SU-DHL-6 (cell line): ENCODE results near the gene GRIN2A.

Source experiments
- EZH2phosphoT487 ChIP-seq: fragments of 200-600 bp; sonication (generic), shearing (Covaris generic); conservative IDR thresholded peaks from 2 replicates; pipeline ENCODE4 v1.6.1; 2018; ENCODE audit warnings: mild to moderate bottlenecking, antibody characterized with exemption, low read length, moderate library complexity, mixed read lengths
- TF ChIP-seq, protein P1 (sequence below): fragments of 200-600 bp; sonication (generic); IDR thresholded peaks from one replicate; pipeline ENCODE4 v1.5.1; 2017; ENCODE audit warnings: antibody characterized with exemption, mild to moderate bottlenecking, low read length, moderate library complexity; ENCODE audit not compliant: insufficient read depth, poor library complexity, severe bottlenecking

DNA sequence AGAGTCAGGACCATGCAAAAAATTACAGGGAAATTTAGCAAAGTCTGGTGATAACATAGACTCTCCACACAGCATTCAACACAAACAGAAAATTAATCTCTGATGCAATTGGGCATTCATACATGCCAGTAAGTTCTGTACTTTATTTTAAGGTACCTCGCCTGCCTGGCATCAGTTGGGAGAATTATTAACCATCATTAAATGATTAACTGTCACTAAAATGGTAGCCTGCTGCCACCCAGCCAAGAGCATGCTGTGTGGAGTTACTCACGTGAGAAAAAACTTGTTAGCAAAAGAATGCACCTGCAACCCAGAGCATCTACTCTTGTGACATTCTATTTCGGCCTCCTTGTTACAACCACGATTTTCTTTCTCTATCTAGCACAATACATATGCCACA, 117.2 kb downstream of the GRIN2A start:
- TF ChIP-seq, protein P1, sequence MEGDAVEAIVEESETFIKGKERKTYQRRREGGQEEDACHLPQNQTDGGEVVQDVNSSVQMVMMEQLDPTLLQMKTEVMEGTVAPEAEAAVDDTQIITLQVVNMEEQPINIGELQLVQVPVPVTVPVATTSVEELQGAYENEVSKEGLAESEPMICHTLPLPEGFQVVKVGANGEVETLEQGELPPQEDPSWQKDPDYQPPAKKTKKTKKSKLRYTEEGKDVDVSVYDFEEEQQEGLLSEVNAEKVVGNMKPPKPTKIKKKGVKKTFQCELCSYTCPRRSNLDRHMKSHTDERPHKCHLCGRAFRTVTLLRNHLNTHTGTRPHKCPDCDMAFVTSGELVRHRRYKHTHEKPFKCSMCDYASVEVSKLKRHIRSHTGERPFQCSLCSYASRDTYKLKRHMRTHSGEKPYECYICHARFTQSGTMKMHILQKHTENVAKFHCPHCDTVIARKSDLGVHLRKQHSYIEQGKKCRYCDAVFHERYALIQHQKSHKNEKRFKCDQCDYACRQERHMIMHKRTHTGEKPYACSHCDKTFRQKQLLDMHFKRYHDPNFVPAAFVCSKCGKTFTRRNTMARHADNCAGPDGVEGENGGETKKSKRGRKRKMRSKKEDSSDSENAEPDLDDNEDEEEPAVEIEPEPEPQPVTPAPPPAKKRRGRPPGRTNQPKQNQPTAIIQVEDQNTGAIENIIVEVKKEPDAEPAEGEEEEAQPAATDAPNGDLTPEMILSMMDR: no peak
- TF ChIP-seq EZH2phosphoT487: no peak
